ENCODE results near the gene PIGM. TPM values are rescaled to one million over a fixed set of nuclear protein-coding genes. Genes with fewer than 3 reads are reported as not detected.

Gene PIGM
- total and polyA plus RNA-seq, 12 donors: 3.0 to 9.4 (median 7.3) TPM

GRCh38 chr1:160018900-160019299, 12.9 kb downstream of the PIGM start:
- WGBS, 4 donors: 50 to 86% (median 54%) methylated on average over 1 of the region's 1 CpG
- Histone ChIP-seq H3K27ac (no peak overlapping the region), H3K4me3 (no peak overlapping the region), H3K4me1 (replicated peaks in 1 of 2) (peaks cover 0 to 5% of the 10 kb centered on the region in 2 donors), H3K9me3 (replicated peaks in 1 of 3) (no peaks in the 10 kb centered on the region), H3K36me3 (replicated peaks in 1 of 2) (no peaks in the 10 kb centered on the region), H3K27me3 (no peaks in the 10 kb centered on the region)
- no peak for DNase-seq
- TF ChIP-seq CTCF (IDR thresholded peaks at IDR 0.05): no peak
- no peak for TF ChIP-seq POLR2A (IDR thresholded peaks at IDR 0.05)
- intact Hi-C loops (cut with DNase I): no loop called here

GRCh38 chr1:160018347-160018746, 13.4 kb downstream of the PIGM start:
- 71 to 93% (median 84%) methylated on average over 3 of the region's 3 CpGs for WGBS, 4 donors
- Histone ChIP-seq H3K9me3 (replicated peaks in 1 of 3) (no peaks in the 10 kb centered on the region), H3K27ac (no peak overlapping the region), H3K4me1 (replicated peaks in 1 of 2) (no peaks in the 10 kb centered on the region), H3K27me3 (no peaks in the 10 kb centered on the region), H3K4me3 (no peak overlapping the region), H3K36me3 (replicated peaks in 1 of 2) (no peaks in the 10 kb centered on the region)
- no peak for TF ChIP-seq CTCF (IDR thresholded peaks at IDR 0.05)
- TF ChIP-seq POLR2A (IDR thresholded peaks at IDR 0.05): no peak
- intact Hi-C loops (cut with DNase I): no loop called here
- no peak for DNase-seq

- intact Hi-C loops (cut with DNase I): no loop called here
- no peaks in the 10 kb centered on the region for H3K27me3 ChIP-seq
- H3K36me3 ChIP-seq (replicated peaks in 1 of 2): no peaks in the 10 kb centered on the region
- no peak for DNase-seq
- 63 to 87% (median 72%) methylated on average over 1 of the region's 1 CpG for WGBS, 4 donors
- H3K9me3 ChIP-seq (replicated peaks in 1 of 3): no peaks in the 10 kb centered on the region
- TF ChIP-seq CTCF (IDR thresholded peaks at IDR 0.05) (no peak), POLR2A (IDR thresholded peaks at IDR 0.05) (no peak)
- H3K4me3 ChIP-seq: no peak overlapping the region
- no peak overlapping the region for H3K27ac ChIP-seq
- H3K4me1 ChIP-seq (replicated peaks in 1 of 2): no peaks in the 10 kb centered on the region
Observed at GRCh38 chr1:160017592-160017991, 14.2 kb downstream of the PIGM start.

- H3K4me1 ChIP-seq (replicated peaks in 1 of 2): no peaks in the 10 kb centered on the region
- 60 to 86% (median 82%) methylated on average over 3 of the region's 3 CpGs for WGBS, 4 donors
- H3K27me3 ChIP-seq: no peaks in the 10 kb centered on the region
- TF ChIP-seq POLR2A (IDR thresholded peaks at IDR 0.05) (no peak), CTCF (IDR thresholded peaks at IDR 0.05) (no peak)
- intact Hi-C loops (cut with DNase I): no loop called here
- H3K27ac ChIP-seq: no peak overlapping the region
- H3K9me3 ChIP-seq (replicated peaks in 1 of 3): no peaks in the 10 kb centered on the region
- DNase-seq: no peak
- no peak overlapping the region for H3K4me3 ChIP-seq
- H3K36me3 ChIP-seq (replicated peaks in 1 of 2): no peaks in the 10 kb centered on the region
Observed at GRCh38 chr1:160011781-160012180, 20.0 kb downstream of the PIGM start.
